Trophoblast cell (in vitro differentiated cells and primary cell): ENCODE results near the gene ROBO1.

Experiments
- DNase-seq, 2 donors: peaks; one replicate each; pipeline ENCODE4 v3.0.0-alpha.2; 2016
- H2AFZ ChIP-seq: 2 replicates; pipeline ENCODE4 v1.6.1; 2013; ENCODE audit warnings: low read length, moderate library complexity, mild to moderate bottlenecking; ENCODE audit not compliant: insufficient read depth, poor library complexity
- H2AK5ac ChIP-seq: 2 replicates; pipeline ENCODE4 v1.6.1; 2013; ENCODE audit warnings: mild to moderate bottlenecking, low read length
- H2BK120ac ChIP-seq: 2 replicates; pipeline ENCODE4 v1.6.1; 2013; ENCODE audit warnings: low read length, mild to moderate bottlenecking, moderate library complexity; ENCODE audit not compliant: insufficient read depth, poor library complexity
- H2BK12ac ChIP-seq: 2 replicates; pipeline ENCODE4 v1.6.1; 2013; ENCODE audit warnings: mild to moderate bottlenecking, low read length, moderate library complexity
- H2BK5ac ChIP-seq: 2 replicates; pipeline ENCODE4 v1.6.1; 2013; ENCODE audit warnings: low read length, low read depth, moderate library complexity, mild to moderate bottlenecking; ENCODE audit not compliant: poor library complexity
- H3K14ac ChIP-seq: 2 replicates; pipeline ENCODE4 v1.6.1; 2013; ENCODE audit warnings: mild to moderate bottlenecking, low read length
- H3K18ac ChIP-seq: 2 replicates; pipeline ENCODE4 v1.6.1; 2013; ENCODE audit warnings: mild to moderate bottlenecking, low read length
- H3K23ac ChIP-seq: 2 replicates; pipeline ENCODE4 v1.6.1; 2013; ENCODE audit warnings: low read length
- H3K27ac ChIP-seq: 2 replicates; pipeline ENCODE4 v1.5.1; 2013; ENCODE audit warnings: low read depth, mild to moderate bottlenecking, inconsistent platforms, low read length, moderate library complexity
- H3K27me3 ChIP-seq: 2 replicates; pipeline ENCODE4 v1.6.1; 2013; ENCODE audit warnings: inconsistent platforms, mild to moderate bottlenecking, low read length, moderate library complexity; ENCODE audit not compliant: insufficient read depth
- H3K36me3 ChIP-seq, 2 experiments: 1 replicate in 1 of 2; 2 replicates in 1 of 2; pipeline ENCODE4 v1.6.1; 2013; ENCODE audit warnings: low read length in 2 of 2, mild to moderate bottlenecking in 2 of 2, moderate library complexity in 1 of 2; ENCODE audit not compliant: insufficient read depth in 2 of 2, control insufficient read depth in 1 of 2
- H3K4ac ChIP-seq: 2 replicates; pipeline ENCODE4 v1.6.1; 2013; ENCODE audit warnings: low read depth, mild to moderate bottlenecking, low read length, moderate library complexity
- H3K4me1 ChIP-seq, 2 experiments: 1 replicate in 1 of 2; 2 replicates in 1 of 2; pipeline ENCODE4 v1.6.1; 2013; ENCODE audit warnings: low read length in 2 of 2, mild to moderate bottlenecking in 2 of 2, moderate library complexity in 1 of 2; ENCODE audit not compliant: insufficient read depth in 2 of 2, control insufficient read depth in 1 of 2
- H3K4me2 ChIP-seq: 2 replicates; pipeline ENCODE4 v1.6.1; 2013; ENCODE audit warnings: inconsistent platforms, mild to moderate bottlenecking, low read length, moderate library complexity
- H3K4me3 ChIP-seq: 2 replicates; pipeline ENCODE4 v1.5.1; 2013; ENCODE audit warnings: mild to moderate bottlenecking, low read depth, low read length, inconsistent platforms
- H3K79me1 ChIP-seq: one replicate; pipeline ENCODE4 v1.6.1; 2013; ENCODE audit warnings: low read length
- H3K79me2 ChIP-seq: 2 replicates; pipeline ENCODE4 v1.6.1; 2013; ENCODE audit warnings: low read length, mild to moderate bottlenecking; ENCODE audit not compliant: control insufficient read depth, insufficient read depth, poor library complexity
- H3K9ac ChIP-seq: 2 replicates; pipeline ENCODE4 v1.6.1; 2013; ENCODE audit warnings: mild to moderate bottlenecking, low read length
- H3K9me3 ChIP-seq: 2 replicates; pipeline ENCODE4 v1.6.1; 2013; ENCODE audit warnings: low read depth, mild to moderate bottlenecking, control low read depth, inconsistent platforms, low read length; ENCODE audit not compliant: insufficient read depth
- H4K12ac ChIP-seq: 2 replicates; pipeline ENCODE4 v1.6.1; 2013; ENCODE audit warnings: low read depth, mild to moderate bottlenecking, low read length, moderate library complexity
- H4K8ac ChIP-seq: 2 replicates; pipeline ENCODE4 v1.6.1; 2013; ENCODE audit warnings: low read depth, mild to moderate bottlenecking, low read length, moderate library complexity
- H4K91ac ChIP-seq: one replicate; pipeline ENCODE4 v1.6.1; 2013; ENCODE audit warnings: low read depth, mild to moderate bottlenecking, low read length, moderate library complexity
- WGBS: extraction: QIAGEN DNeasy Blood & Tissue Kit; methylation state at CpG from one replicate; pipeline ENCODE4 v1.1.7; 2013; ENCODE audit warnings: missing lambda C conversion rate; ENCODE audit not compliant: insufficient read length, insufficient coverage; ENCODE audit errors: extremely low coverage; 5-methylcytosine and 5-hydroxymethylcytosine counted together

ROBO1 gene

GRCh38 chr3:78967061-78967460 lies 800.7 kb downstream of the ROBO1 start:
- WGBS, result no CpG with 5 or more reads among the region's 1 CpG

GRCh38 chr3:78963771-78964170 lies 804.0 kb downstream of the ROBO1 start:
- Histone ChIP-seq H2AFZ (no peak overlapping the region), H2BK5ac (no peak overlapping the region)

More at GRCh38 chr3:78967061-78967460, 800.7 kb downstream of the ROBO1 start:
- DNase-seq, result no peak
- no peaks in the 10 kb centered on the region for H3K27me3 ChIP-seq
- no peaks in the 10 kb centered on the region for H3K79me1 ChIP-seq
- H2BK120ac ChIP-seq, result no peak overlapping the region
- no peaks in the 10 kb centered on the region for H3K4me1 ChIP-seq
- H3K4me3 ChIP-seq, result no peak overlapping the region
- no peaks in the 10 kb centered on the region for H3K36me3 ChIP-seq
- H3K9me3 ChIP-seq, result no peaks in the 10 kb centered on the region
- no peak overlapping the region for H2AFZ ChIP-seq
- H2BK5ac ChIP-seq, result no peak overlapping the region
- no peak overlapping the region for H3K4ac ChIP-seq
- H3K23ac ChIP-seq, result no peak overlapping the region
- H3K9ac ChIP-seq, result no peak overlapping the region
- H3K27ac ChIP-seq, result no peak overlapping the region
- no peak overlapping the region for H4K12ac ChIP-seq
- no peak overlapping the region for H4K91ac ChIP-seq
- no peak overlapping the region for H2BK12ac ChIP-seq
- no peak overlapping the region for H3K4me2 ChIP-seq
- no peak overlapping the region for H2AK5ac ChIP-seq
- no peaks in the 10 kb centered on the region for H3K79me2 ChIP-seq
- no peak overlapping the region for H4K8ac ChIP-seq
- no peak overlapping the region for H3K18ac ChIP-seq
- no peak overlapping the region for H3K14ac ChIP-seq

GRCh38 chr3:78957456-78957855 lies 810.3 kb downstream of the ROBO1 start:
- Histone ChIP-seq H3K14ac (no peak overlapping the region), H3K27ac (no peak overlapping the region), H2BK120ac (no peak overlapping the region), H3K36me3 (no peaks in the 10 kb centered on the region), H3K4me3 (no peak overlapping the region), H3K18ac (no peak overlapping the region), H3K27me3 (no peaks in the 10 kb centered on the region), H4K8ac (no peak overlapping the region), H3K9me3 (no peaks in the 10 kb centered on the region), H3K9ac (no peak overlapping the region), H2BK12ac (no peak overlapping the region), H3K23ac (no peak overlapping the region), H3K79me2 (no peaks in the 10 kb centered on the region), H2BK5ac (no peak overlapping the region), H3K4ac (no peak overlapping the region), H4K91ac (no peak overlapping the region), H3K79me1 (no peaks in the 10 kb centered on the region), H4K12ac (no peak overlapping the region), H3K4me1 (no peaks in the 10 kb centered on the region), H3K4me2 (no peak overlapping the region), H2AFZ (no peak overlapping the region), H2AK5ac (no peak overlapping the region)
- no CpG with 5 or more reads among the region's 5 CpGs for WGBS
- no peak for DNase-seq

More at GRCh38 chr3:78963771-78964170, 804.0 kb downstream of the ROBO1 start:
- Histone ChIP-seq H4K12ac (no peak overlapping the region), H3K4me1 (no peaks in the 10 kb centered on the region), H3K79me1 (no peaks in the 10 kb centered on the region), H3K4ac (no peak overlapping the region), H2AK5ac (no peak overlapping the region), H3K14ac (no peak overlapping the region), H3K79me2 (no peaks in the 10 kb centered on the region), H3K18ac (no peak overlapping the region), H3K27me3 (no peaks in the 10 kb centered on the region), H3K23ac (no peak overlapping the region), H3K4me3 (no peak overlapping the region), H2BK12ac (no peak overlapping the region), H4K8ac (no peak overlapping the region), H3K9ac (no peak overlapping the region), H4K91ac (no peak overlapping the region), H2BK120ac (no peak overlapping the region), H3K27ac (no peak overlapping the region), H3K4me2 (no peak overlapping the region), H3K9me3 (no peaks in the 10 kb centered on the region), H3K36me3 (no peaks in the 10 kb centered on the region)
- no CpG with 5 or more reads among the region's 5 CpGs for WGBS
- no peak for DNase-seq

- Histone ChIP-seq H2AK5ac (no peak overlapping the region), H3K23ac (no peak overlapping the region), H3K79me1 (no peaks in the 10 kb centered on the region), H3K4me2 (no peak overlapping the region), H3K36me3 (no peaks in the 10 kb centered on the region), H3K14ac (no peak overlapping the region), H4K8ac (no peak overlapping the region), H3K27me3 (no peaks in the 10 kb centered on the region), H2BK12ac (no peak overlapping the region), H3K4me1 (no peaks in the 10 kb centered on the region), H2AFZ (no peak overlapping the region), H3K27ac (no peak overlapping the region), H3K18ac (no peak overlapping the region), H2BK5ac (no peak overlapping the region), H3K4me3 (no peak overlapping the region), H3K9me3 (no peaks in the 10 kb centered on the region), H2BK120ac (no peak overlapping the region), H4K12ac (no peak overlapping the region), H3K79me2 (no peaks in the 10 kb centered on the region), H3K4ac (no peak overlapping the region), H3K9ac (no peak overlapping the region), H4K91ac (no peak overlapping the region)
- WGBS, result no CpG with 5 or more reads among the region's 4 CpGs
- DNase-seq, result peak; percentile 72 to 85
Measured at GRCh38 chr3:78951342-78951945, 816.4 kb downstream of the ROBO1 start.
